WI38 (cell line): ENCODE measurements around the gene OR10G8.

Experiments
- H3K4me3 ChIP-seq: 2 replicates; pipeline ENCODE4 v1.5.1; 2011; ENCODE audit warnings: low read depth, mild to moderate bottlenecking, control low read depth, low read length
- TF ChIP-seq, protein P1 (sequence below): IDR thresholded peaks from 2 replicates; pipeline ENCODE4 v1.5.1; 2012; ENCODE audit warnings: low read depth, mild to moderate bottlenecking, control low read depth, low read length

Gene OR10G8

DNA sequence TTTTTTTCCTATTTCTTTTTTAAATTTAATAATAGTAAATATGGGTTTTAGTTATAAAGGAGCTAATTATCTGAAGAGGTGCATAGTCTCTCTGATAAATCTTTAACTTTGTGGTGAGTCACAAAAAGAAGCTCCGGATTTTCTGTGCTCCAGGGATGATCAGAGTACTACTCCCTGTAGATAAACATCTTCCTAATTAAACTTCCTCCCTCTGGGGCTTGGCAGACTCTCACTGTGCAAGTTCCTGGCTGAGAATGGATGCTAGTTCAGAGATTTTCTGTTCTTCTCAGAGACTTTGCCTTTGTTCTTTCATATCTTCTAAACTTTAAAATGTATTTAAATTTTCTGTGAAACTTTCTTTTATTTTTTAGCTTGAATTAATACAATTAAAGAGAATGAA, 14.7 kb downstream of the OR10G8 start, which contains the start of gene OR10G7:
Gene OR10G7, minus strand, starts transcription at position 72 of the 400 bp plus-strand sequence. CDS start 2,324 bp downstream, outside the sequence.
- TF ChIP-seq, protein P1, sequence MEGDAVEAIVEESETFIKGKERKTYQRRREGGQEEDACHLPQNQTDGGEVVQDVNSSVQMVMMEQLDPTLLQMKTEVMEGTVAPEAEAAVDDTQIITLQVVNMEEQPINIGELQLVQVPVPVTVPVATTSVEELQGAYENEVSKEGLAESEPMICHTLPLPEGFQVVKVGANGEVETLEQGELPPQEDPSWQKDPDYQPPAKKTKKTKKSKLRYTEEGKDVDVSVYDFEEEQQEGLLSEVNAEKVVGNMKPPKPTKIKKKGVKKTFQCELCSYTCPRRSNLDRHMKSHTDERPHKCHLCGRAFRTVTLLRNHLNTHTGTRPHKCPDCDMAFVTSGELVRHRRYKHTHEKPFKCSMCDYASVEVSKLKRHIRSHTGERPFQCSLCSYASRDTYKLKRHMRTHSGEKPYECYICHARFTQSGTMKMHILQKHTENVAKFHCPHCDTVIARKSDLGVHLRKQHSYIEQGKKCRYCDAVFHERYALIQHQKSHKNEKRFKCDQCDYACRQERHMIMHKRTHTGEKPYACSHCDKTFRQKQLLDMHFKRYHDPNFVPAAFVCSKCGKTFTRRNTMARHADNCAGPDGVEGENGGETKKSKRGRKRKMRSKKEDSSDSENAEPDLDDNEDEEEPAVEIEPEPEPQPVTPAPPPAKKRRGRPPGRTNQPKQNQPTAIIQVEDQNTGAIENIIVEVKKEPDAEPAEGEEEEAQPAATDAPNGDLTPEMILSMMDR, result no peak
- H3K4me3 ChIP-seq, result no peak within 1 kb of the TSS

DNA sequence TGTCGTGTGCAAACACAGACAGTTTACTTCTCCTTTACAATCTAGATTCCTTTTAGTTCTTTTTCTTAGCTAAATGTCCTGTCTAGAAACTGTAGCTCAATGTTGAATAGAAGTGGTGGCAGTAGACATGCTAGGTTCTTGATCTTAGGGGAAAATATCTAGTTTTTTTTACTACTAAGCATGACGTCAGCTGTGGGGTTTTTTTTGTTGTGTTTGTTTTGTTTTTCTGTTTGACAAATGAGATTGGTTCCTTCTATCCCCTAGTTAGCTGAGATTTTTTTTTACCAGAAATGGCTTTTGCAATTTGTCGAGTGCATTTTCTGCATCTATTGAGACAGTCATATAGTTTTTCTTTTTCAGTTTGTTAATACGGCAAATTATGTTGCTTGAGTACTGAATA, 16.8 kb downstream of the OR10G8 start:
- no peak overlapping the region for H3K4me3 ChIP-seq
- TF ChIP-seq, protein P1, result no peak

DNA sequence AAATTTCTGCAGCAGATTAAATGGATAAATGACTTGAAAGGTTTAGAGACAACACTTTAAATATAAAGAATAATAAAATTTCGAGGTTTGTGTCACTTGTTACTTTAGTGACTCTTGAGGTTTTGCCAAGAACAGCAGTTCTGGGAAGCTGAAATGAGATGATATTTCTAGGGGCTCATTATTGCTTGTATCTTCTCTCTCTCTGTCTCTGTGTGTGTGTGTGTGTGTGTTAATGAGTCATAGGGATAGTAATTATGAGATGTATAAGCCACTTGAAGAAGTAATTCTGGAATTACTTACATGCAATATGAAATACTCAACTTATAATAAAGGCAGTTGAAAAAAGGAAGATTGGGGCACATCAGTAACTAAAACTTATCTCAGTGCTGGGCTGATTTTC, 24.1 kb downstream of the OR10G8 start:
- H3K4me3 ChIP-seq, result no peak overlapping the region
- TF ChIP-seq, protein P1, result no peak

DNA sequence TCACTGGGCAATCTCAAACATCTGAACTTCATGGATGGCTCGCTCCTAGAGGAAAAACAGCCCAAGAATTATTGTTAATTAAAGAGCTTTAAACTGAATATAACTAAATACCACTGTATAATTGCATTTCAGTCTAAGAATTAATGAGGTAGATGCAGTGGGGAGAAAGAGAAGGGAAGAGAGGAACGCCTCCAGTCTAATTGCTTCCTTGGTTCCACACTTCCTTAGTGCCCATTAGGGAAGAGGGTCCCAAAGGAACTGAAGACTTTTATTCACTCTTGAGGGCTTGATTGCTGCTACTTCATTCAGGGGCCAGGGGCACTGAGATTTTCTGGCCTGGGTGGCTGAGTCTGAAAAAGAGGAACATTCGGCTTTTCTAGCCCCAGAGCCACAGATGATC, 26.4 kb downstream of the OR10G8 start:
- H3K4me3 ChIP-seq, result no peak overlapping the region
- TF ChIP-seq, protein P1, result no peak

DNA sequence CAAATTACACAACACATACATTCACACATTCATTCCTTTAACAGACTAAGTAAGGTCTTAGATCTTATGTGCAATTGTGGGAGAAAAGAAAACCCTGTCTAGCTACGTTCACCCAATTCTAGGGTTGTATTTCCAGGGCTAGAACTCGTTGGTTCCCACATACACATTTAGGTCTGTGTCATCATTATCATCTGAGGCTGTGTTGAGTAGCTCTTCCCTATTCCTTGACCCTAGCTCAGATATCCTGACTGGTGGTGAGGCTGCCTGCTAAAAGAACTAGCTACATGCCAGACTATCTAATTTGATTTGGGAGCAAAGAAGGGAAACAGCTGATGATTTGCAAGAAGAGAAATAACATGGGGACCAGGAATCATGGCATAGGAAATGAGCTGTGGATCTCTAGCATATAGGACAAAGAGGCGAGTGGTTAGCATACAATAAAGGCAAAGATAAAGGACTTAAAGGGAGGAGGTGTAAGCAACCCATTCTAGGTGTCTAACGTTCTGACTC, 42.1 kb downstream of the OR10G8 start:
- no peak overlapping the region for H3K4me3 ChIP-seq
- TF ChIP-seq, protein P1, result no peak

DNA sequence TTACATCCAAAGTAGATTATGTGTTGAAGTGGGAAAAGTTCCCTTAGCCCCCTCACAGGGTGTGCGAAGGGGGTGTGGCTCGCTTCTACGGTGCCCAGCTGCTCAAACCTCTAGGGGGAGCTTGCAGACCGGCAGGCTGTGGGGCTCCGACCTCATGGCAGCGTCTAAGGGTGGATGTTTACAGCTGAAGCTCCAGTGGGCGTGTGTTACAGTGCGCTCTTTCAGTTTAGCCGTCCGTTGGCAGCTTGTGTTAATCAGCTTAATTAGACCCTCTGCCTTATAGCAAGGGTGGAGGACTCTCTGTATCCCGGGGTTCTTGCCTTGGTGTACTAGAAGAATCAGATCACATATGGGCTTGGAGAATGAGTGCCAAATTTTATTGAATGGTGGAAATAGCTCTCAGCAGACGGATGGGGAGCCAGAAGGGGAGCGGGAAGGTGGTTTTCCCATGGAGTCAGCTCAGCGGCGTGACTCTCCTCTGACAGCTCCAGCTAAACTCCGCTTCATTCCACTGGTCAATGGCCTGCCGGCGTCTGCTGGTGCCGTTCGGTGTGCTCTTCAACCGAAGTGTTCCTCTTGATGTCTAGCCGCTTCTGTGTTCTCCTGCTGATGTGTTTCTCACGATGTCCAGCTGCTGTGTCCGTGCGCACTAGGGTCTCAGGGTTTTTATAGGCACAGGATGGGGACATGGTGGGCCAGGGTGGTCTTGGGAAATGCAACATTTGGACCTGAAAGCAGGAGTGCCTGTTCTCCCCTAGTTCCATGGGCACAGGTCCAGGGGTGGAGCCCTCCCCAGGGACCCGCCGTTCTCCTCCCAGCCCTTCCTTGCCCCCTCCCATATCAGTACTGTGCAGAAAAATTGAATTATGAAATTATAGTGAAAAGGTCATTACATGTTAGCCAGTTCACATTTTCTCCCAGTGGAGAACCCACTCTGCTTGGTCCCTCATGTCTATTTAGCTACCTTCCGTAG, 43.1 kb downstream of the OR10G8 start:
- H3K4me3 ChIP-seq, result peak overlapping the region; percentile 55
- TF ChIP-seq, protein P1, result peak; percentile 94
